Fibroblast of lung (primary cell): Measurements from ENCODE around the gene GK2. TPM values are rescaled to one million over a fixed set of nuclear protein-coding genes. Genes with fewer than 3 reads are reported as not detected.

Source experiments
- DNase-seq, 2 donors: peaks; one replicate each; pipeline versions ENCODE4 v3.0.0 to v3.0.0-alpha.2; 2010; ENCODE audit warnings: low read depth in 2 of 2
- H2AFZ ChIP-seq: 2 replicates; pipeline ENCODE4 v1.5.1; 2012; ENCODE audit warnings: low read length, control low read depth, inconsistent platforms
- H3K27ac ChIP-seq: 2 replicates; pipeline ENCODE4 v1.5.1; 2011; ENCODE audit warnings: low read length, control low read depth; ENCODE audit not compliant: insufficient read depth
- H3K27me3 ChIP-seq: 2 replicates; pipeline ENCODE4 v1.5.1; 2011; ENCODE audit warnings: mild to moderate bottlenecking, low read length; ENCODE audit not compliant: control insufficient read depth, insufficient read depth
- H3K36me3 ChIP-seq: 2 replicates; pipeline ENCODE4 v1.5.1; 2011; ENCODE audit warnings: low read length; ENCODE audit not compliant: control insufficient read depth, insufficient read depth
- H3K4me1 ChIP-seq: 2 replicates; pipeline ENCODE4 v1.5.1; 2011; ENCODE audit warnings: low read length; ENCODE audit not compliant: control insufficient read depth, insufficient read depth; ENCODE audit errors: extremely low read depth
- H3K4me2 ChIP-seq: 2 replicates; pipeline ENCODE4 v1.5.1; 2011; ENCODE audit warnings: low read length, control low read depth; ENCODE audit not compliant: insufficient read depth; ENCODE audit errors: extremely low read depth
- H3K4me3 ChIP-seq, 4 experiments: fragments of 200-600 bp in 1 of 4; sonication (generic) in 1 of 4; replicated peaks in 1 of 4; 2 replicates each; pipeline ENCODE4 v1.5.1; 2011 to 2016; ENCODE audit warnings: low read length in 4 of 4, low read depth in 3 of 4, mild to moderate bottlenecking in 3 of 4, control low read depth in 2 of 4, inconsistent platforms in 1 of 4, mixed read lengths in 1 of 4; ENCODE audit not compliant: insufficient read depth in 1 of 4; ENCODE audit errors: control extremely low read depth in 1 of 4
- H3K79me2 ChIP-seq: 2 replicates; pipeline ENCODE4 v1.5.1; 2012; ENCODE audit warnings: mild to moderate bottlenecking, low read length, inconsistent platforms; ENCODE audit not compliant: control insufficient read depth, insufficient read depth
- H3K9ac ChIP-seq: 2 replicates; pipeline ENCODE4 v1.5.1; 2011; ENCODE audit warnings: mild to moderate bottlenecking, low read length, control low read depth; ENCODE audit not compliant: insufficient read depth
- H3K9me3 ChIP-seq: 2 replicates; pipeline ENCODE4 v1.5.1; 2012; ENCODE audit warnings: low read depth, low read length; ENCODE audit not compliant: control insufficient read depth, insufficient read depth
- H4K20me1 ChIP-seq: 2 replicates; pipeline ENCODE4 v1.5.1; 2011; ENCODE audit warnings: low read length; ENCODE audit not compliant: control insufficient read depth, insufficient read depth; ENCODE audit errors: extremely low read depth
- CTCF ChIP-seq, 2 donors: IDR thresholded peaks in 1 of 2; conservative IDR thresholded peaks in 1 of 2; 1 replicate in 1 of 2; 2 replicates in 1 of 2; pipeline ENCODE4 v1.5.1; 2011 to 2012; ENCODE audit warnings: low read length in 2 of 2, control low read depth in 1 of 2, inconsistent platforms in 1 of 2, low read depth in 1 of 2, mild to moderate bottlenecking in 1 of 2
- EZH2 ChIP-seq: IDR thresholded peaks from 2 replicates; pipeline ENCODE4 v1.5.1; 2012; ENCODE audit warnings: low read length, control low read depth, mild to moderate bottlenecking; ENCODE audit errors: missing control alignments
- polyA plus RNA-seq, 2 donors: library from polyadenylated mRNA; depleted of rRNA in 1 of 2; stranded (reverse) in 1 of 2; unstranded in 1 of 2; fragments of >200 nt; gene quantifications; 2 replicates each; pipeline ENCODE4 v1.2.1, GENCODE V29; 2011 to 2012; ENCODE audit warnings: missing spikeins in 1 of 2
- total RNA-seq: library from RNA; depleted of rRNA; stranded (reverse); fragments of >200 nt; gene quantifications from 2 replicates; pipeline ENCODE4 v1.2.1, GENCODE V29; 2014

GK2 gene
- total and polyA plus RNA-seq, 2 donors (not counting 1 experiment from before 2014, with no cell fraction given): not detected

GRCh38 chr4:79421483-79421882, 13.5 kb upstream of the GK2 start:
- no peaks in the 10 kb centered on the region for H3K27me3 ChIP-seq
- H3K36me3 ChIP-seq: no peaks in the 10 kb centered on the region
- H3K9ac ChIP-seq: no peak overlapping the region
- no peaks in the 10 kb centered on the region for H3K79me2 ChIP-seq
- TF ChIP-seq EZH2: no peak
- no peak for TF ChIP-seq CTCF (conservative IDR thresholded peaks at IDR 0.05 in 1 of 2, IDR thresholded peaks at IDR 0.05 in 1 of 2; ENCODE audit: low read depth in 1 of 2, low read length in 2 of 2)
- no peak overlapping the region for H3K4me2 ChIP-seq
- DNase-seq: no peak
- no peak overlapping the region for H2AFZ ChIP-seq
- H4K20me1 ChIP-seq: no peaks in the 10 kb centered on the region
- H3K9me3 ChIP-seq: no peaks in the 10 kb centered on the region
- no peak overlapping the region for H3K27ac ChIP-seq
- H3K4me3 ChIP-seq: no peak overlapping the region
- H3K4me1 ChIP-seq: no peaks in the 10 kb centered on the region

- Histone ChIP-seq H3K4me1 (no peaks in the 10 kb centered on the region), H3K79me2 (no peaks in the 10 kb centered on the region), H3K4me3 (no peak overlapping the region), H3K9me3 (no peaks in the 10 kb centered on the region), H4K20me1 (no peaks in the 10 kb centered on the region), H3K27ac (no peak overlapping the region), H3K36me3 (no peaks in the 10 kb centered on the region), H3K27me3 (no peaks in the 10 kb centered on the region), H3K9ac (no peak overlapping the region), H3K4me2 (no peak overlapping the region), H2AFZ (no peak overlapping the region)
- TF ChIP-seq EZH2 (no peak), CTCF (conservative IDR thresholded peaks at IDR 0.05 in 1 of 2, IDR thresholded peaks at IDR 0.05 in 1 of 2; ENCODE audit: low read depth in 1 of 2, low read length in 2 of 2) (no peak)
- no peak for DNase-seq
Observed at GRCh38 chr4:79413886-79414285, 5.9 kb upstream of the GK2 start.

- H3K4me1 ChIP-seq: no peaks in the 10 kb centered on the region
- H3K9me3 ChIP-seq: no peaks in the 10 kb centered on the region
- H3K4me2 ChIP-seq: no peak overlapping the region
- no peak overlapping the region for H3K4me3 ChIP-seq
- no peaks in the 10 kb centered on the region for H3K79me2 ChIP-seq
- no peaks in the 10 kb centered on the region for H4K20me1 ChIP-seq
- H3K27me3 ChIP-seq: no peaks in the 10 kb centered on the region
- no peak overlapping the region for H2AFZ ChIP-seq
- no peak for TF ChIP-seq CTCF (conservative IDR thresholded peaks at IDR 0.05 in 1 of 2, IDR thresholded peaks at IDR 0.05 in 1 of 2; ENCODE audit: low read depth in 1 of 2, low read length in 2 of 2)
- no peak for TF ChIP-seq EZH2
- no peaks in the 10 kb centered on the region for H3K36me3 ChIP-seq
- no peak for DNase-seq
- no peak overlapping the region for H3K9ac ChIP-seq
- no peak overlapping the region for H3K27ac ChIP-seq
Observed at GRCh38 chr4:79413032-79413885, 5.2 kb upstream of the GK2 start.
